Chondrocyte (in vitro differentiated cells): ENCODE results near the gene BLM. TPM values are rescaled to one million over a fixed set of nuclear protein-coding genes. Genes with fewer than 3 reads are reported as not detected.
"Not testable (repeated sequence)": the region's sequence is repeated elsewhere in the genome, so short reads cannot be mapped to it uniquely, and the experiment has no call there.

Experiments
- DNase-seq: peaks from one replicate; pipeline ENCODE4 v3.0.0; 2021; ENCODE audit warnings: mixed read lengths, low spot score
- H3K27ac Mint-ChIP-seq: one replicate; pipeline ENCODE4 v1.8.0; 2021; ENCODE audit warnings: mild to moderate bottlenecking, moderate library complexity, mixed read lengths; ENCODE audit not compliant: unreplicated experiment
- H3K27me3 Mint-ChIP-seq: 2 replicates; pipeline ENCODE4 v1.8.0; 2021; ENCODE audit warnings: low read depth, mixed read lengths
- H3K36me3 Mint-ChIP-seq: 2 replicates; pipeline ENCODE4 v1.8.0; 2021; ENCODE audit warnings: low read depth, mixed read lengths
- H3K4me1 Mint-ChIP-seq: 2 replicates; pipeline ENCODE4 v1.8.0; 2021; ENCODE audit warnings: low read depth, mild to moderate bottlenecking, mixed read lengths
- H3K4me3 Mint-ChIP-seq: one replicate; pipeline ENCODE4 v1.8.0; 2021; ENCODE audit warnings: mild to moderate bottlenecking, moderate library complexity, mixed read lengths; ENCODE audit not compliant: unreplicated experiment
- H3K9me3 Mint-ChIP-seq: 2 replicates; pipeline ENCODE4 v1.8.0; 2021; ENCODE audit warnings: low read depth, mixed read lengths
- total RNA-seq: library from RNA; stranded (reverse); gene quantifications from 3 replicates; pipeline ENCODE4 v1.2.1, GENCODE V29; 2021
- TF ChIP-seq, protein P1 (sequence below): fragments of 200-600 bp; sonication (generic); IDR thresholded peaks from 2 replicates; pipeline ENCODE4 v1.5.0; 2021; ENCODE audit warnings: antibody characterized with exemption, mild to moderate bottlenecking, moderate library complexity

The BLM gene
- total RNA-seq, 1 donor from 2014 or later: 3.5 TPM

DNA sequence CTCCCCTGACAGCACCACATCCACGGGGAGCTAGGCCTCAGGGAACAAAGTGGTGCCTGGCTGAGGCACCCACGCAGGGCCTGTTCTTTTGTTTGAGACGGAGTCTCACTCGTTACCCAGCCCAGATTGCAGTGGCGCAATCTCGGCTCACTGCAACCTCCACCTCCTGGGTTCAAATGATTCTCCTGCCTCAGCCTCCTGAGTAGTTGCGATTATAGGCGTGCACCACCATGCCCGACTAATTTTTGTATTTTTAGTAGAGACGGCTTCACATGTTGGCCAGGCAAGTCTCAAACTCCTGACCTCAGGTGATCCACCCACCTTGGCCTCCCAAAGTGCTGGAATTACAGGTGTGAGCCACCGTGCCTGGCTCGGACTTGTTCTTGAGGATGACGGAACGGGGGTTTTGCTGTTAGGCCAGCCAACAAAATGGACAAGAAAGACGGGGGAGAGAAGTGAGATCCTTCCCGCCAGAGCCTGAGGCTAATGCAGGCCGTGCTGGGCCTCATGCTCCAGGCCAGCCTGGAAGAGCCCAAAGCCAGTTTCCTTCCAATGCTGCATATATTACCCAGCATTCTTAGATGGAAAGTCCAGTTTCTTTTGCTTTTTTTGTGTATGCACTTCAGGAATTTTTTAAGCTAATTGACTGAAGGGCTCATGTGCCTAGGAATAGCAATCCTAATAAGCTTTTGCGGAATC lies 123.2 kb downstream of the BLM start:
- H3K36me3 Mint-ChIP-seq: no peaks in the 10 kb centered on the region
- H3K4me1 Mint-ChIP-seq: peaks cover 12% of the 10 kb centered on the region
- no peak overlapping the region for H3K27ac Mint-ChIP-seq
- DNase-seq: no peak
- TF ChIP-seq, protein P1, sequence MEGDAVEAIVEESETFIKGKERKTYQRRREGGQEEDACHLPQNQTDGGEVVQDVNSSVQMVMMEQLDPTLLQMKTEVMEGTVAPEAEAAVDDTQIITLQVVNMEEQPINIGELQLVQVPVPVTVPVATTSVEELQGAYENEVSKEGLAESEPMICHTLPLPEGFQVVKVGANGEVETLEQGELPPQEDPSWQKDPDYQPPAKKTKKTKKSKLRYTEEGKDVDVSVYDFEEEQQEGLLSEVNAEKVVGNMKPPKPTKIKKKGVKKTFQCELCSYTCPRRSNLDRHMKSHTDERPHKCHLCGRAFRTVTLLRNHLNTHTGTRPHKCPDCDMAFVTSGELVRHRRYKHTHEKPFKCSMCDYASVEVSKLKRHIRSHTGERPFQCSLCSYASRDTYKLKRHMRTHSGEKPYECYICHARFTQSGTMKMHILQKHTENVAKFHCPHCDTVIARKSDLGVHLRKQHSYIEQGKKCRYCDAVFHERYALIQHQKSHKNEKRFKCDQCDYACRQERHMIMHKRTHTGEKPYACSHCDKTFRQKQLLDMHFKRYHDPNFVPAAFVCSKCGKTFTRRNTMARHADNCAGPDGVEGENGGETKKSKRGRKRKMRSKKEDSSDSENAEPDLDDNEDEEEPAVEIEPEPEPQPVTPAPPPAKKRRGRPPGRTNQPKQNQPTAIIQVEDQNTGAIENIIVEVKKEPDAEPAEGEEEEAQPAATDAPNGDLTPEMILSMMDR: no peak
- no peaks in the 10 kb centered on the region for H3K27me3 Mint-ChIP-seq
- H3K9me3 Mint-ChIP-seq: no peaks in the 10 kb centered on the region
- H3K4me3 Mint-ChIP-seq: no peak overlapping the region

GRCh38 chr15:90840954-90841353 lies 123.8 kb downstream of the BLM start:
- no peak for DNase-seq
- TF ChIP-seq, protein P1: no peak
- Mint-ChIP-seq H3K4me1 (peaks cover 13% of the 10 kb centered on the region), H3K27ac (no peak overlapping the region), H3K4me3 (no peak overlapping the region), H3K36me3 (no peaks in the 10 kb centered on the region), H3K9me3 (no peaks in the 10 kb centered on the region), H3K27me3 (no peaks in the 10 kb centered on the region)

- Mint-ChIP-seq H3K27ac (peak overlapping the region; percentile 65), H3K4me3 (no peak overlapping the region), H3K36me3 (no peaks in the 10 kb centered on the region), H3K4me1 (peaks cover 7% of the 10 kb centered on the region), H3K27me3 (no peaks in the 10 kb centered on the region), H3K9me3 (no peaks in the 10 kb centered on the region)
- DNase-seq: no peak
- TF ChIP-seq, protein P1: no peak
Observed at GRCh38 chr15:90844696-90845095, 127.5 kb downstream of the BLM start.

DNA sequence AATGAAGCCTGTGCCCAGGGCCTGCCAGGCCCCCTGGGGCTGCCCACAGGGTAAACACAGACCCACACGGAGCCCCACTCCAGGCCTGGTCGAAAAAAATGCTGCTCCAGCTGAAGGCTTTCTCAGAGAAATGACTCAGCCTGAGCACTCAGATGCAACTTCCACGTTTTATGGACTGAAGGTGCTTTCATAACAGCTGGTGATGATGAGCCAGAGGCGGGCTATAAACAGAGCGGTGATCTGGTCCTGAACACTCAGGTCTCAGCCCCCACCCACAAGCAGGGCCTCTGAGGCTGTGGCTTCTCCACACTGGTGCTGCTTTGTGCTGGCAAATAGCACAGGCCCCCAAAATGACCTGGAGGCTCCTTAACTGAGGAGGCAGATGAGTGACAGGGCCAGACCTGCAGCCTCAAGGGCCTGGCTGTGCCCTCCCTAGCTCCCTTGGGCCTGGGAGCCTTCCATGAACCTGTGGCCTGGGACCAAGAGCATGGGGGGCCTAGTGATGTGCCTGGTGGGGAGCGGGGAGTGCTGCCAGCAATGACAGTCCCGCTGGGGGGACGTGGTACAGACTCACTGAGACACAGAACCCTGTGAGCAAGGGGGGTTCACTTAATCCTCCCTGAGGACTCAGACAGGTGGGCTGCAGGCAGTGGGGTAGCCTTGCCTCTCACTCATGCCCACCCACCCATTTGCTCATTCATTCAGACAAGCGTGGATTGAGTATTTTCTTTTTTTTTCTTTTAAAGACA lies 128.2 kb downstream of the BLM start:
- peak overlapping the region; percentile 65 for H3K27ac Mint-ChIP-seq
- no peak for DNase-seq
- H3K36me3 Mint-ChIP-seq: no peaks in the 10 kb centered on the region
- H3K27me3 Mint-ChIP-seq: no peaks in the 10 kb centered on the region
- H3K4me1 Mint-ChIP-seq: peaks cover 7% of the 10 kb centered on the region
- TF ChIP-seq, protein P1: no peak
- H3K9me3 Mint-ChIP-seq: no peaks in the 10 kb centered on the region
- no peak overlapping the region for H3K4me3 Mint-ChIP-seq

- not testable (repeated sequence) for H3K4me1 Mint-ChIP-seq, H3K4me3 Mint-ChIP-seq, H3K27me3 Mint-ChIP-seq, H3K27ac Mint-ChIP-seq, H3K36me3 Mint-ChIP-seq, DNase-seq, H3K9me3 Mint-ChIP-seq
Observed at GRCh38 chr15:90849424-90849823, 132.3 kb downstream of the BLM start.
